GM10248 (cell line): Measurements from ENCODE around the gene MED10.

Source experiments
- CTCF ChIA-PET: fragments of 300-600 bp; sonication (Branson Sonifier 250); formaldehyde crosslinking; extraction: SDS; loops from one replicate; lab custom pipeline; 2021; ENCODE audit warnings: antibody characterized with exemption; lab: Yijun Ruan, JAX
- POLR2A ChIA-PET: fragments of 350-650 bp; sonication (Branson Sonifier 250); formaldehyde crosslinking; extraction: SDS; loops from one replicate; lab custom pipeline; 2020; ENCODE audit warnings: antibody characterized with exemption; lab: Yijun Ruan, JAX
- DNase-seq: peaks from one replicate; pipeline ENCODE4 v3.0.0; 2012; ENCODE audit errors: extremely low spot score
- CTCF ChIP-seq: IDR thresholded peaks from 2 replicates; pipeline ENCODE4 v1.5.1; 2012; ENCODE audit warnings: mild to moderate bottlenecking, low read depth; ENCODE audit errors: extremely low read depth, missing control alignments, control extremely low read depth

MED10 gene

GRCh38 chr5:6401410-6401809, 23.1 kb upstream of the MED10 start:
- no peak for DNase-seq
- no peak for TF ChIP-seq CTCF
- POLR2A ChIA-PET: no interaction called here
- CTCF ChIA-PET: no interaction called here

- ChIA-PET CTCF (no interaction called here), POLR2A (no interaction called here)
- DNase-seq: no peak
- TF ChIP-seq CTCF: no peak
Measured at GRCh38 chr5:6399980-6400910, 21.9 kb upstream of the MED10 start.

- CTCF ChIA-PET: no interaction called here
- TF ChIP-seq CTCF: no peak
- POLR2A ChIA-PET: no interaction called here
- DNase-seq: no peak
Measured at GRCh38 chr5:6398570-6399230, 20.4 kb upstream of the MED10 start.

GRCh38 chr5:6397536-6398269, 19.4 kb upstream of the MED10 start:
- ChIA-PET POLR2A (no interaction called here), CTCF (no interaction called here)

GRCh38 chr5:6396836-6397535, 18.6 kb upstream of the MED10 start:
- CTCF ChIA-PET: interaction anchor here (1.8 kb wide), 1 partner anchor 10 kb away, joined by 4 read pairs; no protein-coding TSS in a partner anchor
- no peak for TF ChIP-seq CTCF
- POLR2A ChIA-PET: no interaction called here

More at GRCh38 chr5:6397536-6398269, 19.4 kb upstream of the MED10 start:
- DNase-seq: no peak
- no peak for TF ChIP-seq CTCF

GRCh38 chr5:6396043-6396442, 17.7 kb upstream of the MED10 start:
- TF ChIP-seq CTCF: no peak
- CTCF ChIA-PET: interaction anchor here (1.8 kb wide), 1 partner anchor 9 kb away, joined by 4 read pairs; no protein-coding TSS in a partner anchor
- POLR2A ChIA-PET: no interaction called here
- DNase-seq: no peak

More at GRCh38 chr5:6396836-6397535, 18.6 kb upstream of the MED10 start:
- no peak for DNase-seq
